NT2/D1 (cell line): Measurements from ENCODE around the gene BBS10.
"Not testable (repeated sequence)": the region's sequence is repeated elsewhere in the genome, so short reads cannot be mapped to it uniquely, and the experiment has no call there.

Source experiments
- DNase-seq: peaks from one replicate; pipeline ENCODE4 v3.0.0-alpha.2; 2011; ENCODE audit warnings: low read depth, low spot score
- H3K27me3 ChIP-seq: 2 replicates; pipeline ENCODE4 v1.6.0; 2011; ENCODE audit warnings: mild to moderate bottlenecking; ENCODE audit not compliant: insufficient read length, insufficient read depth
- H3K36me3 ChIP-seq: 2 replicates; pipeline ENCODE4 v1.6.1; 2011; ENCODE audit warnings: mild to moderate bottlenecking, low read length, mixed read lengths; ENCODE audit not compliant: insufficient read depth, insufficient read length
- H3K4me1 ChIP-seq: 2 replicates; pipeline ENCODE4 v1.5.1; 2011; ENCODE audit not compliant: insufficient read depth, insufficient read length
- H3K4me3 ChIP-seq: 2 replicates; pipeline ENCODE4 v1.5.1; 2011; ENCODE audit warnings: low read depth; ENCODE audit not compliant: insufficient read length
- H3K9ac ChIP-seq: 2 replicates; pipeline ENCODE4 v1.6.0; 2011; ENCODE audit warnings: low read depth; ENCODE audit not compliant: insufficient read length
- H3K9me3 ChIP-seq: 2 replicates; pipeline ENCODE4 v1.5.1; 2011; ENCODE audit warnings: mild to moderate bottlenecking, low read length; ENCODE audit not compliant: insufficient read depth
- SUZ12 ChIP-seq: IDR thresholded peaks from 2 replicates; pipeline ENCODE4 v1.6.1; 2011; ENCODE audit not compliant: insufficient read length, insufficient read depth; ENCODE audit errors: extremely low read depth
- YY1 ChIP-seq: IDR thresholded peaks from 2 replicates; pipeline ENCODE4 v1.6.1; 2011; ENCODE audit not compliant: insufficient read length, insufficient read depth
- ZNF274 ChIP-seq: IDR thresholded peaks from 2 replicates; pipeline ENCODE4 v1.6.1; 2011; ENCODE audit warnings: mild to moderate bottlenecking, low read depth, low read length

Gene BBS10

DNA sequence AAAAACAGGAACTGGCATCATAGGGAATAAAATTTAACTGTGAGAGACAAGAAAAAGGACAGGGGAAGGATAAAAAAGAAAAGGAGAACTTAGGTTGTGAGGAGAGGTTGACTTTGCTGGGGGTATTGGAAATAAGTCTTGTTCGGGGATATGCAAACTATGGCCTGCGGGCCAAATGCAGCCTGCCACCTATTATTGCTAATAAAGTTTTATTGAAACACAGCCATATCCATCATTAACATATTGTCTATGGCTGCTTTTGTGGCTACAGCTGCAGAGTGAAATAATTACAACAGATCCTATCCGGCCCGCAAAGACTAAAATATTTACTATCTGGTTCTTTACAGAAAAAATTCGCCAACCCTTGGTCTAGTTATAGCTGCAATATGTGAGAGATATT is 18.6 kb downstream of the BBS10 start:
- no peaks in the 10 kb centered on the region for H3K27me3 ChIP-seq
- H3K9ac ChIP-seq: no peak overlapping the region
- H3K9me3 ChIP-seq: peaks cover 15% of the 10 kb centered on the region; the same call in 1 of the 2 replicates
- no peaks in the 10 kb centered on the region for H3K36me3 ChIP-seq
- TF ChIP-seq YY1 (no peak), ZNF274 (no peak), SUZ12 (no peak)
- no peak overlapping the region for H3K4me3 ChIP-seq
- DNase-seq: no peak
- no peaks in the 10 kb centered on the region for H3K4me1 ChIP-seq

DNA sequence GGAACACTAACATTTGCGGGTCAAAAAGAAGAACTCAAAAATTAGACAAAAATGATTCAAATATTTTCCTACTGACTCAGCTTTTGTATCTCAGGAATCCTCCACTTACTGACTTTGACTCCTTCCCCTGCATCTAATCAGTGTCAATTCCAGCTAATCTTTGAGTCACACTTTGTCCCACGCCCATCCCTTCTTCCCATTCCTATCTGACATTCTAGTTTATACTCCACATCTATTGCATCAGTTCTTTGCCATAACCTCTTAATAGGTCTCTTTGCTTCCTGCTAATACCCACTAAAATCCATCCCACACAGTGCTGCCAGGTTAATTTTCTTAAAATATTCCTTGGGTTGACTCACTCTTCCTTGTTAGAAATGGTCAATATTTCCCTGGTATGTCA is 19.1 kb downstream of the BBS10 start:
- H3K9ac ChIP-seq: no peak overlapping the region
- peaks cover 15% of the 10 kb centered on the region; the same call in 1 of the 2 replicates for H3K9me3 ChIP-seq
- no peaks in the 10 kb centered on the region for H3K4me1 ChIP-seq
- no peak for TF ChIP-seq YY1
- no peak for TF ChIP-seq SUZ12
- TF ChIP-seq ZNF274: no peak
- DNase-seq: no peak
- no peaks in the 10 kb centered on the region for H3K27me3 ChIP-seq
- H3K36me3 ChIP-seq: no peaks in the 10 kb centered on the region
- H3K4me3 ChIP-seq: no peak overlapping the region

DNA sequence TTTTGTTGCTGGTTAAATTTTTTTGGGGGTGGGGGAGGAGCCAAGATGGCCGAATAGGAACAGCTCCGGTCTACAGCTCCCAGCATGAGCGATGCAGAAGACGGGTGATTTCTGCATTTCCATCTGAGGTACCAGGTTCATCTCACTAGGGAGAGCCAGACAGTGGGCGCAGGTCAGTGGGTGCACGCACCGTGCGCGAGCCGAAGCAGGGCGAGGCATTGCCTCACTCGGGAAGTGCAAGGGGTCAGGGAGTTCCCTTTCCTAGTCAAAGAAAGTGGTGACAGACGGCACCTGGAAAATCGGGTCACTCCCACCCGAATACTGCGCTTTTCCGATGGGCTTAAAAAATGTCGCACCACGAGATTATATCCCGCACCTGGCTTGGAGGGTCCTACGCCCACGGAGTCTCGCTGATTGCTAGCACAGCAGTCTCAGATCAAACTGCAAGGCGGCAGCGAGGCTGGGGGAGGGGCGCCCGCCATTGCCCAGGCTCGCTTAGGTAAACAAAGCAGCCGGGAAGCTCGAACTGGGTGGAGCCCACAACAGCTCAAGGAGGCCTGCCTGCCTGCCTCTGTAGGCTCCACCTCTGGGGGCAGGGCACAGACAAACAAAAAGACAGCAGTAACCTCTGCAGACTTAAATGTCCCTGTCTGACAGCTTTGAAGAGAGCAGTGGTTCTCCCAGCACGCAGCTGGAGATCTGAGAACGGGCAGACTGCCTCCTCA is 28.5 kb downstream of the BBS10 start:
- not testable (repeated sequence) for H3K27me3 ChIP-seq, DNase-seq, H3K4me1 ChIP-seq, H3K9ac ChIP-seq, H3K36me3 ChIP-seq, H3K4me3 ChIP-seq
- H3K9me3 ChIP-seq: peaks cover 12% of the 10 kb centered on the region; the same call in 1 of the 2 replicates

DNA sequence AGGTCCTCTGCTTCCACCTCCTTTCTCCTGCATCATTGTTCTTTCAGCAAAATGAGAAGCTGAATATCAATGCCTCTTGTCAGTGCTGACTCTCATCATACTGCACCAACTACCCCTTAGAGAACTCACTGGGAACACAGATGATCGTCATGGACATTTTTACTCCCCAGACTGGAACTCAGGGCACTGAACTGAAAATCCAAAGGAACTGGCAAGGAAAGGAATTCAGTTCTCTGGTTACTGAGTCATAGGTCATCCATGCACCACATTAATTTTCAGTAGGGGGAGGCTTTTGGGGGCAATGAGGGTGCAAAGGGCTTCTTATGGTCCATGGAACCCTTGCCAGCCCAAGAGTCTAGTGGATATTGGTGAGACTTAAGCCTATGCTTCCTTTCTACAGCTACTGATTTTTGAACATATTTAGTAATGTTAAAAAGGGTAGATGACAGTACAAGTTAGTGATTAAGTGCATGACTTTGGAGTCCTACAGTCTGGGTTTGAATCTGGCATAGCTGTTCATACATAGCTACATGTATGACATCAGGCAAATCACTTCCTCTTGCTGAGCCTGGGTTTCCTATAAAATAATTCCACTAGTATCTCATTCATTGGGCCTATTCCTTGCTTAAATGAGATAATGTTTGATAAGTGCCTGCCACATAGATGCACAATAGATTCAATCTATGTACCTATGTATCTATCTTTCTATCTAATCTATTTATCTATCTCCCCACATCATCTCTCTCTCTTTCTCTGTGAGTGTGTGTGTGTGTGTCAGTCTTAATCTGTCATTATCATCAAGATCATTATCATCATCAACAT is 29.2 kb downstream of the BBS10 start:
- Histone ChIP-seq H3K9ac (no peak overlapping the region), H3K36me3 (no peaks in the 10 kb centered on the region), H3K9me3 (peaks cover 12% of the 10 kb centered on the region; the same call in 1 of the 2 replicates), H3K4me1 (no peaks in the 10 kb centered on the region), H3K27me3 (no peaks in the 10 kb centered on the region), H3K4me3 (no peak overlapping the region)
- TF ChIP-seq YY1 (no peak), ZNF274 (no peak), SUZ12 (no peak)
- DNase-seq: no peak

DNA sequence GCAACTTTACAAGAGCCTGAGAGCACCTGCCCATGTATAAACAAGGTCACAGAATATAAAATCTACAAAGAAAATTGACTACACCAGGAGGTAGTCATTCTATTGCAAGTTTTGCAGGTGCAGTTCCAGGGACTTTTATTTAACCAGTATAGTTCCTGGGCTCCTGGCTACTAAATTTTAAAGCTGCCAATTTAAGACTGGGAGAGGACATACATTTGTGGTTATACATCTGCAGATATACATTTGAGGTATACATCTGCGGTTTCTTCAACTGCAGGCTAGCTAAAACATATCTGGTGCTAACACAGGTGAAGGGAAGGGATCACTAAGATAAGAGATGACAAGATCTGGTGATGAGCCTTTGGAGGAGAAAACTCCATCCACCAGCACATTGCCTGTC is 30.2 kb downstream of the BBS10 start:
- no peak for TF ChIP-seq YY1
- TF ChIP-seq ZNF274: no peak
- TF ChIP-seq SUZ12: no peak
- Histone ChIP-seq H3K4me1 (no peaks in the 10 kb centered on the region), H3K36me3 (no peaks in the 10 kb centered on the region), H3K9me3 (peaks cover 12% of the 10 kb centered on the region; the same call in 1 of the 2 replicates), H3K27me3 (no peaks in the 10 kb centered on the region), H3K4me3 (no peak overlapping the region), H3K9ac (no peak overlapping the region)
- DNase-seq: no peak

DNA sequence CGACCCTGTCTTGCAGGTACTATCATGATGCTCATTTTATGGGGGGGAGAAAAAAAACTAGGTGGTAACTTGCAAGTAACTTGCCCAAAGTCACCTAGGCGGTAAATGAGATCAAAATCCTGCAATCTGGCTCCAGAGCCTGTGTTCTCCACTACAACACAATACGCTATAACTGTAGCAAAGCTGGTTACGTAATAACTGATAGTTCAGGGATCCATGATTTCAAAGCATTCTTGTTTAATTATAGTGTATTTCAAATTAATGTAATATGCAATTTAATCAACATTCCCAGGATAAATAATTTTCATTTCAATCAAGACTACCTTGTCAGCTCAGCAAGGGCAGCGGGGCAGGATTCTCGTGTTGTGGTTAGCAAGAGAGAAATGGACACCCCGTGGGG is 31.7 kb downstream of the BBS10 start:
- Histone ChIP-seq H3K9me3 (peaks cover 12% of the 10 kb centered on the region; the same call in 1 of the 2 replicates), H3K4me1 (no peaks in the 10 kb centered on the region), H3K4me3 (no peak overlapping the region), H3K9ac (no peak overlapping the region), H3K36me3 (no peaks in the 10 kb centered on the region), H3K27me3 (no peaks in the 10 kb centered on the region)
- TF ChIP-seq YY1 (no peak), ZNF274 (no peak), SUZ12 (no peak)
- DNase-seq: no peak

DNA sequence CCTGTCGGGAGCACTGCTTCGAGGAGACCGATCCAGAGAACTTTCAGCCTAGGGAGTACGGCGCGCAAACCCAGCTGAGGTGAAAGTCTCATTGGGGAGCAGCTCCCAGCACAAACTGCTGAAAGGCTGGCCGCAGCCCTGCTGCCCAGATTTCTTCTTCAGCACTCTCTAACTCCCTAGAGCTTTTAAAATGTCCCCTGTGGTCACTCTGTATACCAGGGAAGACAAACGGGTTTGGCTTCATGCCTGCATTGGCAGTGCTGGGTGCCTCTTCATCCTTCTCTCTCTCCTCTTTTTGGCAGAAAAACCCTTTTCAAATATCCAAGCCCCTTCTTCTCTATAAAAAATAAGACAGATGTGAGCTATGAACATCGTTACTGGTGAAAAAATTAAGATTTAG is 34.9 kb downstream of the BBS10 start:
- H3K9ac ChIP-seq: no peak overlapping the region
- no peak overlapping the region for H3K4me3 ChIP-seq
- no peak for DNase-seq
- H3K27me3 ChIP-seq: no peaks in the 10 kb centered on the region
- H3K4me1 ChIP-seq: no peaks in the 10 kb centered on the region
- H3K9me3 ChIP-seq: peaks cover 4% of the 10 kb centered on the region; the same call in 1 of the 2 replicates
- no peak for TF ChIP-seq ZNF274
- no peak for TF ChIP-seq YY1
- TF ChIP-seq SUZ12: no peak
- no peaks in the 10 kb centered on the region for H3K36me3 ChIP-seq
